HEK293 (cell line): ENCODE data around the gene EHMT1.

ENCODE experiments used
- AEBP2 ChIP-seq: fragments of 450-650 bp; formaldehyde crosslinking; IDR thresholded peaks from 2 replicates; pipeline ENCODE4 v1.5.1; 2016; ENCODE audit warnings: missing biosample characterization, missing genetic modification characterization, borderline replicate concordance
- GLIS1 ChIP-seq: fragments of 450-650 bp; formaldehyde crosslinking; IDR thresholded peaks from 2 replicates; pipeline ENCODE4 v1.5.1; 2016; ENCODE audit warnings: missing biosample characterization, missing genetic modification characterization
- HOXA7 ChIP-seq: sonication (generic); formaldehyde crosslinking; IDR thresholded peaks from 2 replicates; pipeline ENCODE4 v1.8.1; 2022; ENCODE audit warnings: missing genetic modification reagents, borderline replicate concordance
- HOXC10 ChIP-seq: sonication (generic); formaldehyde crosslinking; IDR thresholded peaks from 2 replicates; pipeline ENCODE4 v1.8.1; 2023; ENCODE audit warnings: mild to moderate bottlenecking, missing genetic modification reagents
- KLF8 ChIP-seq: fragments of 450-650 bp; formaldehyde crosslinking; IDR thresholded peaks from 2 replicates; pipeline ENCODE4 v1.5.1; 2016; ENCODE audit warnings: missing biosample characterization, missing genetic modification characterization
- RBAK ChIP-seq: fragments of 450-650 bp; formaldehyde crosslinking; IDR thresholded peaks from 2 replicates; pipeline ENCODE4 v1.5.1; 2016; ENCODE audit warnings: missing biosample characterization, missing genetic modification characterization
- SP7 ChIP-seq: fragments of 450-650 bp; formaldehyde crosslinking; IDR thresholded peaks from 2 replicates; pipeline ENCODE4 v1.5.1; 2016; ENCODE audit warnings: missing biosample characterization, missing genetic modification characterization
- YY1 ChIP-seq: fragments of 450-650 bp; formaldehyde crosslinking; IDR thresholded peaks from 2 replicates; pipeline ENCODE4 v1.5.1; 2018; ENCODE audit warnings: missing biosample characterization, missing genetic modification characterization
- ZFP41 ChIP-seq: fragments of 450-650 bp; formaldehyde crosslinking; IDR thresholded peaks from 2 replicates; pipeline ENCODE4 v1.5.1; 2016; ENCODE audit warnings: missing biosample characterization, missing genetic modification characterization, borderline replicate concordance
- ZNF175 ChIP-seq: fragments of 450-650 bp; formaldehyde crosslinking; IDR thresholded peaks from 2 replicates; pipeline ENCODE4 v1.5.1; 2016; ENCODE audit warnings: missing biosample characterization, missing genetic modification characterization
- ZNF221 ChIP-seq: fragments of 450-650 bp; formaldehyde crosslinking; IDR thresholded peaks from 2 replicates; pipeline ENCODE4 v1.5.1; 2017; ENCODE audit warnings: missing biosample characterization, missing genetic modification characterization, borderline replicate concordance
- ZNF23 ChIP-seq: fragments of 450-650 bp; formaldehyde crosslinking; IDR thresholded peaks from 2 replicates; pipeline ENCODE4 v1.5.1; 2016; ENCODE audit warnings: missing biosample characterization, missing genetic modification characterization, borderline replicate concordance
- ZNF274 ChIP-seq, 2 experiments: fragments of 200-500 bp in 1 of 2; fragments of 450-650 bp in 1 of 2; sonication (Bioruptor generic) in 1 of 2; formaldehyde crosslinking in 1 of 2; IDR thresholded peaks; 2 replicates each; pipeline versions ENCODE4 v1.5.1 to v1.6.1; 2014 to 2016; ENCODE audit warnings: borderline replicate concordance in 1 of 2, inconsistent platforms in 1 of 2, low read length in 1 of 2, missing biosample characterization in 1 of 2, missing genetic modification characterization in 1 of 2
- ZNF280C ChIP-seq: fragments of 450-650 bp; formaldehyde crosslinking; IDR thresholded peaks from 2 replicates; pipeline ENCODE4 v1.5.1; 2016; ENCODE audit warnings: missing biosample characterization, missing genetic modification characterization
- ZNF302 ChIP-seq: fragments of 450-650 bp; formaldehyde crosslinking; IDR thresholded peaks from 2 replicates; pipeline ENCODE4 v1.5.1; 2016; ENCODE audit warnings: missing biosample characterization, missing genetic modification characterization, low read depth
- ZNF473 ChIP-seq: fragments of 450-650 bp; formaldehyde crosslinking; IDR thresholded peaks from 2 replicates; pipeline ENCODE4 v1.5.1; 2017; ENCODE audit warnings: missing biosample characterization, missing genetic modification characterization
- ZNF48 ChIP-seq: fragments of 450-650 bp; formaldehyde crosslinking; IDR thresholded peaks from 2 replicates; pipeline ENCODE4 v1.5.1; 2016; ENCODE audit warnings: missing biosample characterization, missing genetic modification characterization
- ZNF529 ChIP-seq: fragments of 450-650 bp; formaldehyde crosslinking; IDR thresholded peaks from 2 replicates; pipeline ENCODE4 v1.5.1; 2017; ENCODE audit warnings: missing genetic modification characterization, missing biosample characterization; ENCODE audit not compliant: insufficient replicate concordance
- ZNF561 ChIP-seq: fragments of 450-650 bp; IDR thresholded peaks from 2 replicates; pipeline ENCODE4 v1.5.1; 2018; ENCODE audit warnings: missing biosample characterization, missing genetic modification characterization, borderline replicate concordance
- ZNF621 ChIP-seq: fragments of 450-650 bp; formaldehyde crosslinking; IDR thresholded peaks from 2 replicates; pipeline ENCODE4 v1.5.1; 2017; ENCODE audit warnings: missing biosample characterization, missing genetic modification characterization
- ZNF624 ChIP-seq: fragments of 450-650 bp; formaldehyde crosslinking; IDR thresholded peaks from 2 replicates; pipeline ENCODE4 v1.5.1; 2017; ENCODE audit warnings: missing biosample characterization, missing genetic modification characterization
- ZNF626 ChIP-seq: fragments of 450-650 bp; sonication (Bioruptor Pico); formaldehyde crosslinking; IDR thresholded peaks from 2 replicates; pipeline ENCODE4 v1.5.1; 2018; ENCODE audit warnings: missing biosample characterization, missing genetic modification characterization, inconsistent platforms
- ZNF660 ChIP-seq: fragments of 450-650 bp; IDR thresholded peaks from 2 replicates; pipeline ENCODE4 v1.5.1; 2018; ENCODE audit warnings: missing biosample characterization, mild to moderate bottlenecking, missing genetic modification characterization
- ZNF670 ChIP-seq: fragments of 450-650 bp; formaldehyde crosslinking; IDR thresholded peaks from 2 replicates; pipeline ENCODE4 v1.5.1; 2016; ENCODE audit warnings: missing biosample characterization, missing genetic modification characterization, low read depth
- ZNF701 ChIP-seq: fragments of 450-650 bp; formaldehyde crosslinking; IDR thresholded peaks from 2 replicates; pipeline ENCODE4 v1.5.1; 2016; ENCODE audit warnings: missing biosample characterization, missing genetic modification characterization
- ZNF707 ChIP-seq: fragments of 450-650 bp; formaldehyde crosslinking; IDR thresholded peaks from 2 replicates; pipeline ENCODE4 v1.5.1; 2016; ENCODE audit warnings: missing biosample characterization, missing genetic modification characterization
- ZNF76 ChIP-seq: fragments of 450-650 bp; formaldehyde crosslinking; IDR thresholded peaks from 2 replicates; pipeline ENCODE4; 2016; ENCODE audit warnings: low read depth, missing biosample characterization, missing genetic modification characterization, borderline replicate concordance
- ZSCAN23 ChIP-seq: fragments of 450-650 bp; formaldehyde crosslinking; IDR thresholded peaks from 2 replicates; pipeline ENCODE4 v1.5.1; 2016; ENCODE audit warnings: missing biosample characterization, missing genetic modification characterization
- TF ChIP-seq, protein P1 (sequence below): fragments of 450-650 bp; IDR thresholded peaks from 2 replicates; pipeline ENCODE4 v1.5.1; 2018; ENCODE audit warnings: missing biosample characterization, mild to moderate bottlenecking, missing genetic modification characterization
- TF ChIP-seq, protein P2 (sequence below): fragments of 450-650 bp; formaldehyde crosslinking; IDR thresholded peaks from 2 replicates; pipeline ENCODE4 v1.5.1; 2017; ENCODE audit warnings: missing biosample characterization, missing genetic modification characterization
- TF ChIP-seq, protein P3 (sequence below): fragments of 450-650 bp; formaldehyde crosslinking; IDR thresholded peaks from 2 replicates; pipeline ENCODE4 v1.5.1; 2017; ENCODE audit warnings: missing biosample characterization, mild to moderate bottlenecking, missing genetic modification characterization, moderate library complexity
- TF ChIP-seq, protein P4 (sequence below): fragments of 450-650 bp; formaldehyde crosslinking; IDR thresholded peaks from 2 replicates; pipeline ENCODE4 v1.5.1; 2016; ENCODE audit warnings: missing biosample characterization, missing genetic modification characterization

EHMT1 gene

GRCh38 chr9:137740312-137740711 is 121.5 kb downstream of the EHMT1 start (continued):
- TF ChIP-seq, protein P1, sequence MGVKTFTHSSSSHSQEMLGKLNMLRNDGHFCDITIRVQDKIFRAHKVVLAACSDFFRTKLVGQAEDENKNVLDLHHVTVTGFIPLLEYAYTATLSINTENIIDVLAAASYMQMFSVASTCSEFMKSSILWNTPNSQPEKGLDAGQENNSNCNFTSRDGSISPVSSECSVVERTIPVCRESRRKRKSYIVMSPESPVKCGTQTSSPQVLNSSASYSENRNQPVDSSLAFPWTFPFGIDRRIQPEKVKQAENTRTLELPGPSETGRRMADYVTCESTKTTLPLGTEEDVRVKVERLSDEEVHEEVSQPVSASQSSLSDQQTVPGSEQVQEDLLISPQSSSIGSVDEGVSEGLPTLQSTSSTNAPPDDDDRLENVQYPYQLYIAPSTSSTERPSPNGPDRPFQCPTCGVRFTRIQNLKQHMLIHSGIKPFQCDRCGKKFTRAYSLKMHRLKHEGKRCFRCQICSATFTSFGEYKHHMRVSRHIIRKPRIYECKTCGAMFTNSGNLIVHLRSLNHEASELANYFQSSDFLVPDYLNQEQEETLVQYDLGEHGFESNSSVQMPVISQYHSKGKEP = peak; percentile 59; the same call in 1 of the 2 replicates
- TF ChIP-seq ZFP41 = no peak
- no peak for TF ChIP-seq ZNF624 (tag by site-specific recombination)
- peak; percentile 53; the same call in 1 of the 2 replicates for TF ChIP-seq GLIS1 (tag by site-specific recombination)
- TF ChIP-seq ZNF48 (tag by site-specific recombination) = no peak
- TF ChIP-seq ZNF529 (tag by site-specific recombination) = no peak
- no peak for TF ChIP-seq ZNF621 (tag by site-specific recombination)
- no peak for TF ChIP-seq ZSCAN23
- TF ChIP-seq ZNF280C (tag by site-specific recombination) = no peak
- TF ChIP-seq ZNF660 = peak; percentile 90
- TF ChIP-seq, protein P2, sequence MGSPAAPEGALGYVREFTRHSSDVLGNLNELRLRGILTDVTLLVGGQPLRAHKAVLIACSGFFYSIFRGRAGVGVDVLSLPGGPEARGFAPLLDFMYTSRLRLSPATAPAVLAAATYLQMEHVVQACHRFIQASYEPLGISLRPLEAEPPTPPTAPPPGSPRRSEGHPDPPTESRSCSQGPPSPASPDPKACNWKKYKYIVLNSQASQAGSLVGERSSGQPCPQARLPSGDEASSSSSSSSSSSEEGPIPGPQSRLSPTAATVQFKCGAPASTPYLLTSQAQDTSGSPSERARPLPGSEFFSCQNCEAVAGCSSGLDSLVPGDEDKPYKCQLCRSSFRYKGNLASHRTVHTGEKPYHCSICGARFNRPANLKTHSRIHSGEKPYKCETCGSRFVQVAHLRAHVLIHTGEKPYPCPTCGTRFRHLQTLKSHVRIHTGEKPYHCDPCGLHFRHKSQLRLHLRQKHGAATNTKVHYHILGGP (tag by site-specific recombination) = no peak
- TF ChIP-seq ZNF561 (tag by site-specific recombination) = peak; percentile 99
- TF ChIP-seq, protein P3, sequence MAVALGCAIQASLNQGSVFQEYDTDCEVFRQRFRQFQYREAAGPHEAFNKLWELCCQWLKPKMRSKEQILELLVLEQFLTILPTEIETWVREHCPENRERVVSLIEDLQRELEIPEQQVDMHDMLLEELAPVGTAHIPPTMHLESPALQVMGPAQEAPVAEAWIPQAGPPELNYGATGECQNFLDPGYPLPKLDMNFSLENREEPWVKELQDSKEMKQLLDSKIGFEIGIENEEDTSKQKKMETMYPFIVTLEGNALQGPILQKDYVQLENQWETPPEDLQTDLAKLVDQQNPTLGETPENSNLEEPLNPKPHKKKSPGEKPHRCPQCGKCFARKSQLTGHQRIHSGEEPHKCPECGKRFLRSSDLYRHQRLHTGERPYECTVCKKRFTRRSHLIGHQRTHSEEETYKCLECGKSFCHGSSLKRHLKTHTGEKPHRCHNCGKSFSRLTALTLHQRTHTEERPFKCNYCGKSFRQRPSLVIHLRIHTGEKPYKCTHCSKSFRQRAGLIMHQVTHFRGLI (tag by site-specific recombination) = no peak
- no peak for TF ChIP-seq ZNF76 (tag by site-specific recombination)
- no peak for TF ChIP-seq ZNF707
- no peak for TF ChIP-seq ZNF701 (tag by site-specific recombination)
- no peak for TF ChIP-seq ZNF302 (tag by site-specific recombination)
- TF ChIP-seq ZNF473 = no peak
- TF ChIP-seq SP7 (tag by site-specific recombination) = 0 out of 2 replicates have a peak, but pooled peaks have one; percentile 20
- TF ChIP-seq ZNF670 = no peak
- no peak for TF ChIP-seq YY1 (tag by site-specific recombination)
- TF ChIP-seq ZNF626 (tag by site-specific recombination) = no peak
- no peak for TF ChIP-seq ZNF274 (IDR thresholded peaks at IDR 0.05; ENCODE audit: low read length)
- no peak for TF ChIP-seq ZNF274 (tag by site-specific recombination; IDR thresholded peaks at IDR 0.05; ENCODE audit: borderline replicate concordance)
- TF ChIP-seq KLF8 (tag by site-specific recombination) = no peak
- TF ChIP-seq RBAK (tag by site-specific recombination) = no peak
- TF ChIP-seq HOXA7 (CRISPR knock-in tag) = no peak
- TF ChIP-seq ZNF221 = no peak
- TF ChIP-seq, protein P4, sequence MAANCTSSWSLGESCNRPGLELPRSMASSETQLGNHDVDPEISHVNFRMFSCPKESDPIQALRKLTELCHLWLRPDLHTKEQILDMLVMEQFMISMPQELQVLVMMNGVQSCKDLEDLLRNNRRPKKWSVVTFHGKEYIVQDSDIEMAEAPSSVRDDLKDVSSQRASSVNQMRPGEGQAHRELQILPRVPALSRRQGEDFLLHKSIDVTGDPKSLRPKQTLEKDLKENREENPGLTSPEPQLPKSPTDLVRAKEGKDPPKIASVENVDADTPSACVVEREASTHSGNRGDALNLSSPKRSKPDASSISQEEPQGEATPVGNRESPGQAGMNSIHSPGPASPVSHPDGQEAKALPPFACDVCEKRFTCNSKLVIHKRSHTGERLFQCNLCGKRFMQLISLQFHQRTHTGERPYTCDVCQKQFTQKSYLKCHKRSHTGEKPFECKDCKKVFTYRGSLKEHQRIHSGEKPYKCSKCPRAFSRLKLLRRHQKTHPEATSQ = no peak
- no peak for TF ChIP-seq ZNF175 (tag by site-specific recombination)
- TF ChIP-seq HOXC10 (CRISPR knock-in tag) = no peak
- no peak for TF ChIP-seq ZNF23 (tag by site-specific recombination)
- TF ChIP-seq AEBP2 (tag by site-specific recombination) = no peak
